HepG2 (cell line): ENCODE results near the gene BSN.

Experiments
- BHLHE40 ChIP-seq: IDR thresholded peaks from 2 replicates; pipeline ENCODE4 v1.6.1; 2011; ENCODE audit warnings: low read length, improper control_type of control experiment
- CBFB ChIP-seq: sonication (generic); formaldehyde crosslinking; IDR thresholded peaks from 2 replicates; pipeline ENCODE4 v1.4.0; 2020; ENCODE audit warnings: missing genetic modification reagents
- PBX3 ChIP-seq: sonication (generic); formaldehyde crosslinking; IDR thresholded peaks from 2 replicates; pipeline ENCODE4 v1.8.1; 2023; ENCODE audit warnings: missing genetic modification reagents, inconsistent platforms, borderline replicate concordance
- RBFOX2 ChIP-seq: fragments of 200-400 bp; formaldehyde crosslinking; IDR thresholded peaks from 2 replicates; pipeline ENCODE4 v1.6.1; 2017; ENCODE audit warnings: low read depth, mild to moderate bottlenecking, low read length
- SIN3A ChIP-seq: IDR thresholded peaks from 2 replicates; pipeline ENCODE4 v1.6.1; 2011; ENCODE audit warnings: low read depth, mild to moderate bottlenecking, control low read depth, low read length, borderline replicate concordance
- SRSF1 ChIP-seq: fragments of 200-400 bp; formaldehyde crosslinking; optimal IDR thresholded peaks from 2 replicates; pipeline ENCODE3; 2017; ENCODE audit warnings: mild to moderate bottlenecking, low read depth, low read length, moderate library complexity
- ZNF777 ChIP-seq: sonication (generic); formaldehyde crosslinking; IDR thresholded peaks from 2 replicates; pipeline ENCODE4 v1.4.0; 2020; ENCODE audit warnings: missing genetic modification reagents
- TF ChIP-seq, protein P1 (sequence below): sonication (generic); formaldehyde crosslinking; IDR thresholded peaks from 2 replicates; pipeline ENCODE4 v1.8.0; 2022; ENCODE audit warnings: mild to moderate bottlenecking, missing genetic modification reagents, moderate library complexity
- TF ChIP-seq, protein P2 (sequence below): sonication (generic); formaldehyde crosslinking; IDR thresholded peaks from 2 replicates; pipeline ENCODE4 v1.5.0; 2020; ENCODE audit warnings: mild to moderate bottlenecking, missing genetic modification reagents, moderate library complexity

GRCh38 chr3:49642708-49643145 is 88.5 kb downstream of the BSN start:
- TF ChIP-seq RBFOX2, result no peak
- no peak for TF ChIP-seq SRSF1
- TF ChIP-seq, protein P1, sequence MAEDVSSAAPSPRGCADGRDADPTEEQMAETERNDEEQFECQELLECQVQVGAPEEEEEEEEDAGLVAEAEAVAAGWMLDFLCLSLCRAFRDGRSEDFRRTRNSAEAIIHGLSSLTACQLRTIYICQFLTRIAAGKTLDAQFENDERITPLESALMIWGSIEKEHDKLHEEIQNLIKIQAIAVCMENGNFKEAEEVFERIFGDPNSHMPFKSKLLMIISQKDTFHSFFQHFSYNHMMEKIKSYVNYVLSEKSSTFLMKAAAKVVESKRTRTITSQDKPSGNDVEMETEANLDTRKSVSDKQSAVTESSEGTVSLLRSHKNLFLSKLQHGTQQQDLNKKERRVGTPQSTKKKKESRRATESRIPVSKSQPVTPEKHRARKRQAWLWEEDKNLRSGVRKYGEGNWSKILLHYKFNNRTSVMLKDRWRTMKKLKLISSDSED (CRISPR knock-in tag), result no peak
- TF ChIP-seq ZNF777 (CRISPR knock-in tag), result no peak
- TF ChIP-seq, protein P2, sequence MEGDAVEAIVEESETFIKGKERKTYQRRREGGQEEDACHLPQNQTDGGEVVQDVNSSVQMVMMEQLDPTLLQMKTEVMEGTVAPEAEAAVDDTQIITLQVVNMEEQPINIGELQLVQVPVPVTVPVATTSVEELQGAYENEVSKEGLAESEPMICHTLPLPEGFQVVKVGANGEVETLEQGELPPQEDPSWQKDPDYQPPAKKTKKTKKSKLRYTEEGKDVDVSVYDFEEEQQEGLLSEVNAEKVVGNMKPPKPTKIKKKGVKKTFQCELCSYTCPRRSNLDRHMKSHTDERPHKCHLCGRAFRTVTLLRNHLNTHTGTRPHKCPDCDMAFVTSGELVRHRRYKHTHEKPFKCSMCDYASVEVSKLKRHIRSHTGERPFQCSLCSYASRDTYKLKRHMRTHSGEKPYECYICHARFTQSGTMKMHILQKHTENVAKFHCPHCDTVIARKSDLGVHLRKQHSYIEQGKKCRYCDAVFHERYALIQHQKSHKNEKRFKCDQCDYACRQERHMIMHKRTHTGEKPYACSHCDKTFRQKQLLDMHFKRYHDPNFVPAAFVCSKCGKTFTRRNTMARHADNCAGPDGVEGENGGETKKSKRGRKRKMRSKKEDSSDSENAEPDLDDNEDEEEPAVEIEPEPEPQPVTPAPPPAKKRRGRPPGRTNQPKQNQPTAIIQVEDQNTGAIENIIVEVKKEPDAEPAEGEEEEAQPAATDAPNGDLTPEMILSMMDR (CRISPR knock-in tag), result no peak
- no peak for TF ChIP-seq PBX3 (CRISPR knock-in tag)
- no peak for TF ChIP-seq SIN3A
- no peak for TF ChIP-seq CBFB (CRISPR knock-in tag)
- TF ChIP-seq BHLHE40, result no peak
